Fibroblast of lung (primary cell): ENCODE results near the gene FGD2.

ENCODE experiments used
- CTCF ChIP-seq, 2 donors: IDR thresholded peaks in 1 of 2; conservative IDR thresholded peaks in 1 of 2; 1 replicate in 1 of 2; 2 replicates in 1 of 2; pipeline ENCODE4 v1.5.1; 2011 to 2012; ENCODE audit warnings: low read length in 2 of 2, control low read depth in 1 of 2, inconsistent platforms in 1 of 2, low read depth in 1 of 2, mild to moderate bottlenecking in 1 of 2
- EZH2 ChIP-seq: IDR thresholded peaks from 2 replicates; pipeline ENCODE4 v1.5.1; 2012; ENCODE audit warnings: low read length, control low read depth, mild to moderate bottlenecking; ENCODE audit errors: missing control alignments

- TF ChIP-seq CTCF (conservative IDR thresholded peaks at IDR 0.05 in 1 of 2, IDR thresholded peaks at IDR 0.05 in 1 of 2; ENCODE audit: low read depth in 1 of 2, low read length in 2 of 2) (no peak), EZH2 (no peak)
These were observed 41.9 kb downstream of the FGD2 start for GRCh38 chr6:37047346-37047688.
